NCI-H510A (cell line): Measurements from ENCODE around the gene ARID1B.
"Not testable (repeated sequence)": the region's sequence is repeated elsewhere in the genome, so short reads cannot be mapped to it uniquely, and the experiment has no call there.

Experiments
- DNase-seq: peaks from one replicate; lab custom pipeline; 2025; lab: John Stamatoyannopoulos, UW

Gene ARID1B

DNA sequence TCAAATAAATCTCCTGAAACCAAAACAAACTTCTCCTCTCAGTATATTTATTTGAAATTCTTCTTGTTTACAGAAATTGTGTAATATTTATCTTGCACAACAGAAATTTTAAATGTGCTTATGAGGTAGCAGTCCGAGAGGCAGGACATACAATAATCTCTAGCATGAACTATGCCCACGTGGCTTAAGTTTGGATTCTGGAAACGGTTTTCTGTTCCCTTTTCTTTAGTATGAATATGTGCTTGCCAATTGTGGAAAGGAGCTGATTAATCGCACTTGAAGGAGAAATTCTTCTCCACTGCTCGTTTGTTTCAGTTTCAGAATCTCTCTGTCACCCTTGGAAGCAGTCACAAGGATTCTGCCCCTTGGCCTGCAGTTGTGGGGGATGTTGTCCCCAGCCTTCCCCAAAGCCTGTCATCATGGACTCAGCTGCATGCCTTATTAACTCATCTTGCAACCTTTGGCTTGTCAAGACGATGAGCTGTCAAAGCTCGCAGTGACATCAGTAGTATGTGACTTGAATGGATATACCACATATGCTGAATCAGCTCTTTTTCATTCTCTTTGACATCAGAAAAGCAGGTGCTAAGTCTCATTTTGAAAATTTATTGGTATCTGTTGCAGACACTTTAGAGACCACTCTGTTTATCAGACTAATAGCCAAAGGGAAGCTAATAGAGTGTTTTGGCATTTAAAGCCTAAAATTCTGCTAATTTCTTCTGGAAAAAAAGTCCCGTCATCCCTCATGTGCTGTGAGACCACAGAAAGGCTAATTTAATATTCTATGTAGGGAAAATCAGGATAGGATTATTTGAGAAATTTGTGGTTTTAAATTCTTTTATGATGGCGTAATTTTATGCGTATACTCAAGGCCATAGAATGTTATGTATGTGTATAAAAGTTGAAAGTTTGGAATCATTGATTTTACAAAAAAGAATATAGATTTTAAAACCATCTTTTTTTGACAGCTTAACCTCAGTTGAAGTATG is 186.8 kb downstream of the ARID1B start:
- no peak for DNase-seq

DNA sequence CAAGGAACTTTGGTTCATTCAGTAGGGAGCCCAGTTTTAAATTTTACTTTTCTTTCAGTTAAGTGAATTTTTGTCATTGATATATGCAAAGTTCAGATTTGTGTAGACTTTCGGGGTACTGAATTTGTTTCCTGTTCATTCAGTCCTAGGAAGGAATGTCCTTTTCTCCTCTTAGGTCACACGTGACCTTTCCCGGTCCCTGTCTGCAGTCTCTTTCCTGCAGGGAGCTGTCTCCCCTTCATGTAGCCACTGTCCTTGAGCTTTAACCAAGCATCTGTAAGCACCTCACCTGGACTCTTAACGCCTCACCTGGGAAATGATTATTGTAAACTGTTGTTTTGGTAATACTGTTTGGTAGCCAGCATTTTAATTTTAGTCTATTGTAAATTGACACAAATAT is 190.7 kb downstream of the ARID1B start:
- no peak for DNase-seq

- DNase-seq, result no peak
Measured at GRCh38 chr6:156969233-156969632, 192.1 kb downstream of the ARID1B start.

GRCh38 chr6:156970595-156971112 is 193.5 kb downstream of the ARID1B start:
- no peak for DNase-seq

DNA sequence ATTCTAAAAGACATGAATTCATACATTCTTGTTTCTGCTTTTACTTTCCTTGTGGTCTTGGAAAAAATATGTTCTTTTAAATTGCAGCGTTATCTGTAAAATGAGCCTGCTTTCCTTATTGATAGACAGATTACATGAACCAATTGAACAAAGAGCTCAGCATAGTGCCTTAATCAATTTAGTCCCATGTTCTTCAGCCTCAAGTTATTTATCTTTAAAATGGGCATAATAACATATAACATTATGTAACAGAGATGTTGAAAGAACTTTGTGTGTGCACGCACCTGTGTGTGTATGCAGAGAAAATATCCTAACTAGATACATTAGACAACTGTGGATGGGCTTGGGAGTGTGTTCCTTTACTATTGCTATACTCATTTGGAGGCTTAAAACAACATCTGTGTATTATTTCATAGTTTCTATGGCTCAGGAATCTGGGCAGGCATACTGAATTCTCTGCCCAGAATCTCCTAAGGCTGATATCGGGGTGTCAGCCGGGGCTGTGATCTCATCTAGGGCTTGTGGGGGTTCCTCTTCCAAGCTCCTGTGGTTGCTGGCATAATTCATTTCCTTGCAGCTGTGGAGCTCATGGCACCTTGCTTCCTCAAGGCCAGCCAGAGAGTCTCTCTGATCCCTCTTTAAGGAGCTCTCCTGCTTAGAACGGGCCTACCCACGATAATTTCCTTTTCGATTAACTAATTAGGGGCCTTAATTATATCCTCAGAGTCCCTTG is 194.1 kb downstream of the ARID1B start:
- no peak for DNase-seq

- DNase-seq, result no peak
Measured at GRCh38 chr6:156972145-156972544, 195.0 kb downstream of the ARID1B start.

DNA sequence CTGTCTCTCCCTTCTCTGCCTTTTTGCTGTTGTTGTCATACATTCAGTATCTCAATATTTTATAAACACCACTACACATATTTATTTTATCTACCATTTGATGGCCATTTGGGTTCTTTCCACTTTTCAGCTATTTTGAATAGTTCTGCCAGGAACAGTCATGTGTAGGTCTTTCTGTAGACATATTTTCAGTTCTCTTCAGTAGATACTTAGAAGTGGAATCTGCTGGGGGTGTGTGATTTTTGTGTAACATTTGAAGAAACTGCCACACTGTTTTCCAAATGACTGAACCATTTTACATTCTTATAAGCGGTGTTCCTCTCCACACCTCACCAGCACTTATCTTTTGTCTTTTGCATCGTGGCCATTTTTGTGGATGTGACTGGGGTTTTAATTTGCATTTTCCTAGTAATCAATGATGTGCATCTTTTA is 197.7 kb downstream of the ARID1B start:
- no peak for DNase-seq

- no peak for DNase-seq
Measured at GRCh38 chr6:156975414-156975813, 198.2 kb downstream of the ARID1B start.

DNA sequence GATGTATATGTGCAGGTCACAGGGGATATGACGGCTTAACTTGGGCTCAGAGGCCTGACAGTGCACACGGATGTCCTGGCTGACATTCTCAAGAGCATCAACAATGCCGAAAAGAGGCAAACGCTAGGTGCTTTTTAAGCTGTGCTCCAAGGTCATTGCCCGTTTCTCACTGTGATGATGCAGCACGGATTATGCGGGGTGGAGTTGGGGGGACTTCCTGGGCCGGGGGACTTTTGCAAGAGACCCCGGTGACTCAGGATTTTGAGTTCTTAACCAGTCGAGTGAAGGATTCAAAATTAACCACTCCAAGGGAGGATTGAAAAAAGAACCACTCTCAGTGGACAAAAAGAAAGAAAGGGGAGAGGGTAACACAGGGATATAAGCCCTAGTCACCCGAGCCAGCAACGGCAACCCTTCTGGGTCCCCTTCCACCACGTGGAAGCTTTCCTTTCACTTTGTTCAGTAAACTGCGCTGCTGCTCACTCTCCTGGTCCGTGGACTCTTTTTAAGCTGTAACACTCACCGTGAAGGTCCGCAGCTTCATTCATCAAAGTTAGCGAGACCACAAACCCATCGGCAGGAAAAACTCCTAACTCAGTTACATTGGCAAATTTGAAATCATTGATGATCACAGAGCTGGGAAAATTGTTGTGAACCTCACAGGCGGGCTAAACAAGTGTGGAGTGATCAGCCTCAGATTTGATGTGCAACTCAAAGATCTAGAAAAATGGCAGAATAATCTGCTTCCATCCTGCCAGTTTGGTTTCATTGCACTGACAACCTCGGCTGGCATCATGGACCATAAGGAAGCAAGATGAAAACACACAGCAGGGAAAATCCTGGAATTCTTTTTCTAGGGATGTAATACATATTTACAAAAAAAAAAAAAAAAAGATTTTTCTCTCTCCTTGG is 199.3 kb downstream of the ARID1B start:
- no peak for DNase-seq

- no peak for DNase-seq
Measured at GRCh38 chr6:156977527-156978291, 200.5 kb downstream of the ARID1B start.

DNA sequence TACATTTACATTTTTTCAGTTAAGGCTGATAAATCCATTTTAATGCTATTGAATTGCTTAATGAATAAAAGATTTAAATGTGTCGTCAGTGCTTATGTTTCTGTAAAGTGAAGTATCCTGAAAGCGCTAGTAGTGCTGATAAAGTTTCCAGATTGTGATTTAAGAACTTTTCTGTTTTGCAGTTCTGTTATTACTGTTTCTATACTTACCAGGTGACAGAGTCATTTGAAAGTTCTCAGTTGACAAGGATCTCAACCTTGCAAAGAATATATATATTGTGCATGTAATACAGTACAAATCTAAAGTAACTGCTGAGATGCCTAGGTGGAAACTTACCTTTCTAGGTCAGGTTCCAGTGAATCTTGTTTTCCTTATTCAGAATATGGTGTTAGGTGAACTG is 201.8 kb downstream of the ARID1B start:
- DNase-seq, result no peak

DNA sequence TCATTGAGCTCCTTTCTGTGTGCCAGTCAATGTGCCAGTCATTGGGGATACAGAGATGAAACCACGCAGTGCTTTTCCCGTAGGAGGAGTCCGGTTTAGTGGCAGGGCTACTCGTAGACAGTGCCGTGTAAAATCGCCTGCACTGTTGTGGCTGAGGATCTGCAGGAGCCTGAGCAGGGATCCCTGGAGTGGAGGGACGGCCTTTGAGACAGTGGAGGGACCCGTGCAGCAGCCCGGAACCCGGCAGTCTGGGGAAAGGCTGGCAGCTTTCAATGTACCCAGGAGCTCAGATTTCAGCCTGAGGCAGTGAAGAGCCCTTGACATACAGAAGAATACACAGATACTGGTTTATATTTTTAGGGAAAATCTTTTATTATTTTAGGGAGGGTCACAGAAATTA is 203.3 kb downstream of the ARID1B start:
- peak; percentile 80 for DNase-seq

GRCh38 chr6:156980948-156981347 is 203.8 kb downstream of the ARID1B start:
- DNase-seq, result no peak

- DNase-seq, result no peak
Measured at GRCh38 chr6:156982168-156982567, 205.0 kb downstream of the ARID1B start.

GRCh38 chr6:156982864-156983263 is 205.7 kb downstream of the ARID1B start:
- DNase-seq, result not testable (repeated sequence)

DNA sequence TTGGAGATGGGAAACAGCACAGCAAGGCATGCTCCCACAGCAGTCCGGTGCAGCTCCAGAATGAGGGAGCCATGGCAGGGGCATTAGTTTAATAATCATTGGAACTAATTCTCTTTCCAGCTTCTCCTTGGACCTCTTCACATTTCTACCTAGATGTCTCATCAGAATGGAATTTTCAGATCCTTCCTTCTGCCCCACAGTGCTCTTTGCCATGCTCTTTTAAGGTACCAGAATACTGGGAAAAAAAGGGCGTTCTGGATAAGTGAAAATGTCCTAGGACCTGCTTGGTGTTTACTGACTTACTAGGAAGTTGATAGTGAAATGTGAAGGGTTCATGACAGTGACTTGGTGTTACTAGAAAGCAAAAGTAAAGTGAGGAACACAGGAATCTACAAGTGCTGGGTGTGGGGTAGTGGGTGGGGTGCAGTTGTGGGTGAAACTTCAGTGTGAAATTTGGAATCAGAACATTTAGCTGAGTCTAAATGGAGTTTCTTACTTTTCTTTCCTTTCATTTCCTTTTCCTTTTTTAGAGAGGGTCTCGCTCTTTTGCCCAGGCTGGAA is 207.1 kb downstream of the ARID1B start:
- DNase-seq, result no peak

DNA sequence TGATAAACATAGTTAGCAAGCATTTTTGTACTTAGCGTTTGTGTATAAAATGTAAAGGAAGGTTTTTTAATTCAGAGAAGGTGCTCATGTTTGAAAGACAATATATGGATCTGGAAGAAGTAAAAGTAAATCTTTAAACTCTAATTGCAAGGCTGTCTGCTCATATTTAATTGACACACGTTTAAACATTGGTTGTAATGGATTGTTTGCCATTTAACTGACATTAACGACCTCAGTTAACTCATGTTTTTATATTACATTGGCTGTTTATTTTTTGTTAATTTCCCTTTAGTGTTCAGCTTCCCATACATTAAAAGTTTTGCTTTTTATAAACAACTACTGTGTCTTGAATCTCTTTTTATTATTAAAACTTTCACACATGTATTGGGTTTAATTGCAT is 208.1 kb downstream of the ARID1B start:
- DNase-seq, result no peak

- peak; percentile 42 for DNase-seq
Measured at GRCh38 chr6:156988276-156989158, 211.3 kb downstream of the ARID1B start.

- no peak for DNase-seq
Measured at GRCh38 chr6:156989159-156989806, 212.1 kb downstream of the ARID1B start.
